GM10248 (cell line): ENCODE data around the gene SLC44A1.

Experiments
- CTCF ChIA-PET: fragments of 300-600 bp; sonication (Branson Sonifier 250); formaldehyde crosslinking; extraction: SDS; loops from one replicate; lab custom pipeline; 2021; ENCODE audit warnings: antibody characterized with exemption; lab: Yijun Ruan, JAX
- POLR2A ChIA-PET: fragments of 350-650 bp; sonication (Branson Sonifier 250); formaldehyde crosslinking; extraction: SDS; loops from one replicate; lab custom pipeline; 2020; ENCODE audit warnings: antibody characterized with exemption; lab: Yijun Ruan, JAX
- DNase-seq: peaks from one replicate; pipeline ENCODE4 v3.0.0; 2012; ENCODE audit errors: extremely low spot score
- CTCF ChIP-seq: IDR thresholded peaks from 2 replicates; pipeline ENCODE4 v1.5.1; 2012; ENCODE audit warnings: mild to moderate bottlenecking, low read depth; ENCODE audit errors: extremely low read depth, missing control alignments, control extremely low read depth

The SLC44A1 gene

DNA sequence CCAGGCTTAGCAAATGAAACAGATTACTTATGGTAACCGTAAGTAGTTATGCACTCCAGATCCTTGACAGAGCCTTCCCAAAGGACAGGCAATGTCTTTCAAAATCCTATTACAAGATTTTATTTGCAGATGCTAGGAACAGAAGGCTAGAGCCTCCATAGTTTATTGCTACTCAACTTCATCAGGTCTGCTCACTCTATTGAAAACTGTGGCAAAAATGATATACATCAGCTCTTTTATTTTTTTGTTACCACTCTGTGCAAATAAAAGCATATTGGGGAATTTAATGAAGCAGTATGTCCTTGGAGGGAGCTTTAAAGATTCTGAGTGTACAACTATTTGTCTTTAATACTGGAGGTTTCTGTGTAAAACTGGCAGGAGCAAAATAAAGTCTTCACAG, 46.5 kb downstream of the SLC44A1 start:
- CTCF ChIA-PET: interaction anchor here (0.9 to 1.3 kb wide), 2 partner anchors 15 to 80 kb away, joined by 3 to 4 read pairs; no protein-coding TSS in a partner anchor
- no peak for DNase-seq
- POLR2A ChIA-PET: no interaction called here
- no peak for TF ChIP-seq CTCF

GRCh38 chr9:105291422-105291859, 47.0 kb downstream of the SLC44A1 start:
- POLR2A ChIA-PET: no interaction called here

DNA sequence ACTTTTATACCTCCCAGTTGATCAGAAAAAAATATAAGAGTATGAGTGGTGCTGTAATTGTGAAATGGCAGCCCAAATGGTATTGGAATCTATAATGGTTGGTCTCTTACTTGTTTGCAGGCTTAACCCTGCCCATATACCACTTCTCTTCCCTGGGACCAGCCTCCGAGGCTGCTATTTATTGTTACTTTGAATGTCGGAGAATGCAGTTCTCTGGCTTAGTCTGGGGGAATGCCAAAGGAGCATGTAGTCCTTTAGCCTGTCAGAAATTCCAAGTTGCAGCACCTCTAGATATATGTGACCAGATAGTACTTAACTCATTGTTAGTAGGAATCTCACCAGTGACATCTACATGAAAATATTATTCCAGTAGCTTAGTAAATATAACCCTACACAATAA, 47.5 kb downstream of the SLC44A1 start:
- CTCF ChIA-PET: interaction anchor here (0.7 to 2.4 kb wide), 5 partner anchors 14 to 79 kb away, joined by 3 to 6 read pairs (median 3); no protein-coding TSS in a partner anchor

More at GRCh38 chr9:105291422-105291859, 47.0 kb downstream of the SLC44A1 start:
- no peak for DNase-seq
- CTCF ChIA-PET: interaction anchor here (0.7 to 2.4 kb wide), 4 partner anchors 15 to 79 kb away, joined by 3 to 6 read pairs (median 4); no protein-coding TSS in a partner anchor
- TF ChIP-seq CTCF: no peak

DNA sequence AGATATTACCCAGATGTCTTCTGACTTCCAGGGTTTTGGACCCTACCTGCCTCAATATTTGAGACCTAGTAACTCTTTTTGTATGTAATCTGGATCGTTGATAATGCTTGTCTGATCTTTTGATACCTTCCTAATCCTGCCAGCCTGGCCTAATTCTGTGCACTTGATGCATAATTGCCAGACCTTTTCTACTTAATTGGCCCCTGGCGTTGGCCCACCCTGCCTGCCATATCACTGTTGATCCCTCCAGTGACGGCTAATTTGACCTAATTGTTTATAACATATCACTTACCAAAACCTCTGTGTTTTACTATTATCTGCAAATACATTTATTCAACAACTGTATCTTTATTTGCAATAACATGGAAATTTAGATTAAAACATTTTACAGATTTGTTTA, 49.0 kb downstream of the SLC44A1 start:
- DNase-seq: no peak
- POLR2A ChIA-PET: no interaction called here
- CTCF ChIA-PET: interaction anchor here (2.4 kb wide), 1 partner anchor 15 kb away, joined by 6 read pairs; no protein-coding TSS in a partner anchor
- TF ChIP-seq CTCF: no peak

More for the DNA sequence above, 47.5 kb downstream of the SLC44A1 start:
- TF ChIP-seq CTCF: no peak
- DNase-seq: no peak
- POLR2A ChIA-PET: no interaction called here

GRCh38 chr9:105295201-105295550, 50.7 kb downstream of the SLC44A1 start:
- ChIA-PET CTCF (no interaction called here), POLR2A (no interaction called here)
- TF ChIP-seq CTCF: no peak
- DNase-seq: no peak

DNA sequence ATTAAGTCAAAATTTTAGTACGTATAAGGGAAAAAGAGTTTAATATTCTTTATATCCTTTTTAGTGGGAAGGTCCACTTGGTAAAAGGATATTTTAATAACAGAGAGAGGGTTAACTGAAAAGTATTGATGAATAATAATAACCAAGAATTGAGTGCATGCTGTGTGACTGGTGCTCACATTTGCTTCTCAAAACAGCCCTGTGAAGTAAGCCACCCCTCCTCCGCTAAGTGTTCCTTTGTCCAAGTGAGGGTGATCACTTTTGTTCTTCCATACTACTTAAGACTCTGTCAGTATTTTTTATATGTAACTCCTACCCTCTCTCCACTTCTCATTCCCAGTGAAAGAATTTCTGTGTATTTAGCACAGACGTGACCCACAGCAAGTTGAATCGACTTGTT, 51.5 kb downstream of the SLC44A1 start:
- TF ChIP-seq CTCF: no peak
- POLR2A ChIA-PET: no interaction called here
- CTCF ChIA-PET: no interaction called here
- no peak for DNase-seq
